Panc1 (cell line): ENCODE measurements around the gene NCAPD3. TPM values are rescaled to one million over a fixed set of nuclear protein-coding genes. Genes with fewer than 3 reads are reported as not detected.

Experiments
- ATAC-seq: fragments of 200-7000 bp; cut with Tn5 transposase; 2 replicates; pipeline ENCODE4 v1.9.1; 2020; ENCODE audit warnings: mild to moderate bottlenecking, moderate library complexity
- BruUV-seq: library from RNA; stranded (reverse); fragments of 400-500 nt; replicated peaks from 2 replicates; lab custom pipeline; 2021; lab: Mats Ljungman, UMichigan
- CTCF ChIA-PET: fragments of 300-600 bp; sonication (Branson Sonifier 250); formaldehyde crosslinking; loops from one replicate; lab custom pipeline; 2022; ENCODE audit warnings: antibody characterized with exemption; lab: Charles Lee
- POLR2A ChIA-PET: fragments of 300-600 bp; sonication (Branson Sonifier 250); formaldehyde crosslinking; loops from one replicate; lab custom pipeline; 2022; ENCODE audit warnings: antibody characterized with exemption; lab: Charles Lee
- DNase-seq: peaks from one replicate; pipeline ENCODE4 v3.0.0-alpha.2; 2010; ENCODE audit warnings: low read depth, low spot score
- H3K27ac ChIP-seq: 2 replicates; pipeline ENCODE4 v1.5.1; 2011; ENCODE audit warnings: mild to moderate bottlenecking, low read length, inconsistent platforms
- H3K27me3 ChIP-seq: fragments of 200-500 bp; sonication (Bioruptor generic); 2 replicates; pipeline ENCODE4 v1.6.0; 2014; ENCODE audit warnings: low read length, inconsistent platforms; ENCODE audit not compliant: control insufficient read depth, insufficient read depth
- H3K36me3 ChIP-seq: fragments of 200-500 bp; sonication (Bioruptor generic); 2 replicates; pipeline ENCODE4 v1.5.1; 2014; ENCODE audit warnings: inconsistent platforms, mild to moderate bottlenecking, low read length, moderate library complexity; ENCODE audit not compliant: control insufficient read depth, insufficient read depth
- H3K4me1 ChIP-seq: 2 replicates; pipeline ENCODE4 v1.5.1; 2011; ENCODE audit warnings: inconsistent platforms, mild to moderate bottlenecking, low read length, moderate library complexity; ENCODE audit not compliant: control insufficient read depth, insufficient read depth
- H3K4me3 ChIP-seq, 2 experiments: 2 replicates each; pipeline ENCODE4 v1.5.1; 2011 to 2012; ENCODE audit warnings: low read depth in 2 of 2, low read length in 2 of 2, mild to moderate bottlenecking in 2 of 2, inconsistent platforms in 1 of 2, moderate library complexity in 1 of 2
- H3K9me3 ChIP-seq: fragments of 200-500 bp; sonication (Bioruptor generic); 2 replicates; pipeline ENCODE4 v1.5.1; 2014; ENCODE audit warnings: low read depth, mild to moderate bottlenecking, inconsistent platforms, low read length, moderate library complexity; ENCODE audit not compliant: control insufficient read depth, insufficient read depth
- CTCF ChIP-seq: fragments of 450-650 bp; IDR thresholded peaks from 2 replicates; pipeline ENCODE4 v1.5.1; 2017; ENCODE audit warnings: mild to moderate bottlenecking
- POLR2AphosphoS5 ChIP-seq: IDR thresholded peaks from 2 replicates; pipeline ENCODE4 v1.6.1; 2012; ENCODE audit warnings: mild to moderate bottlenecking, low read depth, low read length, moderate library complexity
- REST ChIP-seq, 2 experiments: IDR thresholded peaks; 2 replicates each; pipeline ENCODE4 v1.6.1; 2011 to 2012; ENCODE audit warnings: low read depth in 2 of 2, control low read depth in 1 of 2, low read length in 1 of 2, mild to moderate bottlenecking in 1 of 2, moderate library complexity in 1 of 2; ENCODE audit not compliant: insufficient read depth in 1 of 2
- SIN3A ChIP-seq: IDR thresholded peaks from 2 replicates; pipeline ENCODE4 v1.6.1; 2012; ENCODE audit warnings: low read depth, mild to moderate bottlenecking, low read length, moderate library complexity, borderline replicate concordance; ENCODE audit not compliant: insufficient read depth
- TCF7L2 ChIP-seq: IDR thresholded peaks from 2 replicates; pipeline ENCODE4 v1.6.1; 2011; ENCODE audit warnings: mild to moderate bottlenecking, low read depth, low read length, inconsistent platforms
- in situ Hi-C: cut with HindIII; loops from 2 replicates; pipeline ENCODE4 v1.10.0; 2016; ENCODE audit warnings: low sequenced_read_pairs, low pct_unique_long_range_greater_than_20kb
- intact Hi-C: fragments of 100-400 bp; cut with micrococcal nuclease; formaldehyde crosslinking; loops from one replicate; pipeline ENCODE4 v1.10.0; 2022; ENCODE audit not compliant: unreplicated experiment
- total RNA-seq: library from RNA; stranded (reverse); gene quantifications from one replicate; pipeline ENCODE4 v1.2.1, GENCODE V29; 2021; ENCODE audit not compliant: unreplicated experiment

NCAPD3 gene
- total RNA-seq, 1 experiment from 2014 or later, result 75.9 TPM

- in situ Hi-C loops, result no loop called here
- intact Hi-C loops, result no loop called here
- Histone ChIP-seq H3K4me3 (no peak overlapping the region), H3K36me3 (no peaks in the 10 kb centered on the region; the same call in 1 of the 2 replicates), H3K9me3 (no peaks in the 10 kb centered on the region), H3K27me3 (no peaks in the 10 kb centered on the region), H3K27ac (no peak overlapping the region), H3K4me1 (peaks cover 17% of the 10 kb centered on the region)
- BruUV-seq, result no TSS peak
- POLR2A ChIA-PET, result no interaction called here
- TF ChIP-seq SIN3A (no peak), POLR2AphosphoS5 (no peak), TCF7L2 (no peak), CTCF (no peak), REST (IDR thresholded peaks at IDR 0.05; ENCODE audit: insufficient read depth in 1 of 2, low read depth in 2 of 2, low read length in 1 of 2) (no peak)
- DNase-seq (no peak), ATAC-seq (no peak)
- CTCF ChIA-PET, result no interaction called here
Observed at GRCh38 chr11:134250675-134251074, 26.9 kb upstream of the NCAPD3 start.

GRCh38 chr11:134250246-134250645 lies 26.5 kb upstream of the NCAPD3 start:
- no peak overlapping the region for H3K4me3 ChIP-seq
- in situ Hi-C loops (no loop called here), intact Hi-C loops (no loop called here)
- H3K9me3 ChIP-seq, result no peaks in the 10 kb centered on the region
- no TSS peak for BruUV-seq
- H3K36me3 ChIP-seq, result no peaks in the 10 kb centered on the region; the same call in 1 of the 2 replicates
- POLR2A ChIA-PET, result no interaction called here
- CTCF ChIA-PET, result no interaction called here
- H3K4me1 ChIP-seq, result peaks cover 17% of the 10 kb centered on the region
- no peak for ATAC-seq
- H3K27ac ChIP-seq, result no peak overlapping the region
- no peak for DNase-seq
- TF ChIP-seq POLR2AphosphoS5, result no peak
- TF ChIP-seq CTCF, result no peak
- TF ChIP-seq SIN3A, result no peak
- TF ChIP-seq REST (IDR thresholded peaks at IDR 0.05; ENCODE audit: insufficient read depth in 1 of 2, low read depth in 2 of 2, low read length in 1 of 2), result no peak
- TF ChIP-seq TCF7L2, result no peak
- no peaks in the 10 kb centered on the region for H3K27me3 ChIP-seq
